IMR-90 (cell line): Measurements from ENCODE around the gene CPNE2. TPM values are rescaled to one million over a fixed set of nuclear protein-coding genes. Genes with fewer than 3 reads are reported as not detected.

Experiments
- ATAC-seq: fragments of 200-7000 bp; cut with Tn5 transposase; 2 replicates; pipeline ENCODE4 v1.9.1; 2020; ENCODE audit warnings: low read depth, mild to moderate bottlenecking, moderate library complexity
- BruUV-seq: library from RNA; stranded (reverse); fragments of 400-500 nt; replicated peaks from 2 replicates; lab custom pipeline; 2021; lab: Mats Ljungman, UMichigan
- CTCF ChIA-PET: fragments of 300-600 bp; formaldehyde crosslinking; extraction: SDS; loops from one replicate; lab custom pipeline; 2021; ENCODE audit warnings: antibody characterized with exemption; lab: Yijun Ruan, JAX
- POLR2A ChIA-PET: fragments of 300-600 bp; sonication (Branson Sonifier 250); formaldehyde crosslinking; loops from one replicate; lab custom pipeline; 2022; ENCODE audit warnings: antibody characterized with exemption; ENCODE audit not compliant: unreplicated experiment; lab: Charles Lee
- DNase-seq: peaks from one replicate; pipeline ENCODE4 v3.0.0; 2013
- H2AFZ ChIP-seq: replicated peaks from 2 replicates; pipeline ENCODE3; 2013; ENCODE audit warnings: low read length, mild to moderate bottlenecking; ENCODE audit not compliant: poor library complexity
- H2AK5ac ChIP-seq: 2 replicates; pipeline ENCODE4 v1.6.1; 2013; ENCODE audit warnings: low read depth, low read length, inconsistent platforms
- H2AK9ac ChIP-seq: replicated peaks from 2 replicates; pipeline ENCODE3; 2013; ENCODE audit warnings: mild to moderate bottlenecking, low read depth, low read length, moderate library complexity; ENCODE audit not compliant: poor library complexity
- H2BK120ac ChIP-seq: 2 replicates; pipeline ENCODE4 v1.6.1; 2013; ENCODE audit warnings: low read depth, low read length, inconsistent platforms
- H2BK15ac ChIP-seq: 3 replicates; pipeline ENCODE4 v1.6.1; 2013; ENCODE audit warnings: low read depth, low read length, inconsistent platforms
- H2BK20ac ChIP-seq: 2 replicates; pipeline ENCODE4 v1.6.1; 2013; ENCODE audit warnings: low read depth, mild to moderate bottlenecking, inconsistent platforms, low read length, moderate library complexity
- H2BK5ac ChIP-seq: 2 replicates; pipeline ENCODE4 v1.6.1; 2013; ENCODE audit warnings: mild to moderate bottlenecking, low read depth, low read length, inconsistent platforms; ENCODE audit not compliant: poor library complexity, severe bottlenecking
- H3K14ac ChIP-seq: replicated peaks from 2 replicates; pipeline ENCODE4 v1.6.1; 2013; ENCODE audit warnings: low read depth, low read length, inconsistent platforms
- H3K18ac ChIP-seq: 2 replicates; pipeline ENCODE4 v1.6.1; 2013; ENCODE audit warnings: low read depth, low read length, control low read depth
- H3K23ac ChIP-seq: 2 replicates; pipeline ENCODE4 v1.6.1; 2013; ENCODE audit warnings: low read depth, low read length, inconsistent platforms
- H3K27ac ChIP-seq: 2 replicates; pipeline ENCODE4 v1.5.1; 2013; ENCODE audit warnings: mild to moderate bottlenecking, control low read depth, low read length; ENCODE audit not compliant: insufficient read depth
- H3K27me3 ChIP-seq: 2 replicates; pipeline ENCODE4 v1.6.1; 2013; ENCODE audit warnings: low read length; ENCODE audit not compliant: control insufficient read depth, insufficient read depth
- H3K36me3 ChIP-seq: 2 replicates; pipeline ENCODE4 v1.6.1; 2013; ENCODE audit warnings: low read length, mixed read lengths; ENCODE audit not compliant: control insufficient read depth, insufficient read depth
- H3K4ac ChIP-seq: 2 replicates; pipeline ENCODE4 v1.6.1; 2013; ENCODE audit warnings: low read depth, low read length, inconsistent platforms
- H3K4me1 ChIP-seq: 2 replicates; pipeline ENCODE4 v1.6.1; 2013; ENCODE audit warnings: low read length, mixed read lengths; ENCODE audit not compliant: control insufficient read depth, insufficient read depth
- H3K4me2 ChIP-seq: 2 replicates; pipeline ENCODE4 v1.6.1; 2013; ENCODE audit warnings: low read depth, mild to moderate bottlenecking, control low read depth, low read length, moderate library complexity
- H3K4me3 ChIP-seq: 2 replicates; pipeline ENCODE4 v1.5.1; 2013; ENCODE audit warnings: low read depth, mild to moderate bottlenecking, control low read depth, low read length, moderate library complexity; ENCODE audit not compliant: insufficient read depth
- H3K56ac ChIP-seq: 2 replicates; pipeline ENCODE4 v1.6.1; 2013; ENCODE audit warnings: low read length, inconsistent platforms; ENCODE audit not compliant: insufficient read depth; ENCODE audit errors: extremely low read depth
- H3K79me1 ChIP-seq, 2 experiments: 2 replicates each; pipeline ENCODE4 v1.6.1; 2013; ENCODE audit warnings: low read length in 2 of 2, inconsistent platforms in 1 of 2, low read depth in 1 of 2
- H3K9ac ChIP-seq: 2 replicates; pipeline ENCODE4 v1.6.1; 2013; ENCODE audit warnings: low read depth, low read length, control low read depth
- H3K9me1 ChIP-seq: 2 replicates; pipeline ENCODE4 v1.6.1; 2013; ENCODE audit warnings: low read length, inconsistent platforms; ENCODE audit not compliant: insufficient read depth
- H3K9me3 ChIP-seq: 2 replicates; pipeline ENCODE4 v1.6.1; 2013; ENCODE audit warnings: low read length; ENCODE audit not compliant: control insufficient read depth, insufficient read depth
- H4K20me1 ChIP-seq: 2 replicates; pipeline ENCODE4 v1.6.1; 2013; ENCODE audit warnings: low read length, inconsistent platforms; ENCODE audit not compliant: insufficient read depth
- H4K5ac ChIP-seq: 2 replicates; pipeline ENCODE4 v1.6.1; 2013; ENCODE audit warnings: mild to moderate bottlenecking, low read depth, low read length, control low read depth
- H4K8ac ChIP-seq, 2 experiments: 2 replicates each; pipeline ENCODE4 v1.6.1; 2013; ENCODE audit warnings: low read depth in 2 of 2, low read length in 2 of 2, control low read depth in 1 of 2, inconsistent platforms in 1 of 2
- H4K91ac ChIP-seq: 2 replicates; pipeline ENCODE4 v1.6.1; 2013; ENCODE audit warnings: low read depth, low read length, inconsistent platforms; ENCODE audit not compliant: insufficient read depth
- BHLHE40 ChIP-seq: fragments of 150-350 bp; IDR thresholded peaks from 2 replicates; pipeline ENCODE4 v1.6.1; 2016; ENCODE audit warnings: mild to moderate bottlenecking, low read depth, low read length
- CEBPB ChIP-seq: IDR thresholded peaks from 2 replicates; pipeline ENCODE4 v1.6.1; 2012; ENCODE audit warnings: low read depth, low read length, improper control_type of control experiment
- FOS ChIP-seq: fragments of 150-350 bp; IDR thresholded peaks from 2 replicates; pipeline ENCODE4 v1.6.1; 2016; ENCODE audit warnings: low read depth, low read length
- MAZ ChIP-seq: IDR thresholded peaks from 2 replicates; pipeline ENCODE4 v1.6.1; 2012; ENCODE audit warnings: low read depth, mild to moderate bottlenecking, low read length, improper control_type of control experiment, moderate library complexity, borderline replicate concordance
- NFE2L2 ChIP-seq: fragments of 150-350 bp; IDR thresholded peaks from 2 replicates; pipeline ENCODE4 v1.6.1; 2016; ENCODE audit warnings: low read depth, mild to moderate bottlenecking, low read length
- POLR2A ChIP-seq: IDR thresholded peaks from 2 replicates; pipeline ENCODE4 v1.6.1; 2012; ENCODE audit warnings: mild to moderate bottlenecking, low read depth, low read length
- RAD21 ChIP-seq: IDR thresholded peaks from 2 replicates; pipeline ENCODE4 v1.6.1; 2012; ENCODE audit warnings: low read length, improper control_type of control experiment
- RFX5 ChIP-seq: IDR thresholded peaks from 2 replicates; pipeline ENCODE4 v1.8.0; 2012; ENCODE audit warnings: low read depth, mild to moderate bottlenecking, low read length, moderate library complexity
- SMC3 ChIP-seq: fragments of 150-350 bp; IDR thresholded peaks from 2 replicates; pipeline ENCODE4 v1.6.1; 2016; ENCODE audit warnings: low read depth, mild to moderate bottlenecking, antibody characterized with exemption, low read length, moderate library complexity
- WGBS, 2 experiments: methylation state at CpG; one replicate each; pipeline versions ENCODE4 v1.1.5 to v1.1.7; 2013; ENCODE audit warnings: missing lambda C conversion rate in 2 of 2; ENCODE audit not compliant: insufficient read length in 1 of 2; ENCODE audit errors: extremely low coverage in 2 of 2; 5-methylcytosine and 5-hydroxymethylcytosine counted together
- dilution Hi-C: fragments of 300-500 bp; cut with HindIII; formaldehyde crosslinking; loops from one replicate; pipeline ENCODE4 v1.14.3; 2018; ENCODE audit warnings: low sequenced_read_pairs; ENCODE audit not compliant: unreplicated experiment
- in situ Hi-C: fragments of 300-500 bp; cut with MboI; formaldehyde crosslinking; loops from 3 replicates; pipeline ENCODE4 v1.14.3; 2019; ENCODE audit warnings: low sequenced_read_pairs, inconsistent platforms, mixed read lengths
- intact Hi-C: fragments of 100-400 bp; cut with micrococcal nuclease; formaldehyde crosslinking; loops from 2 replicates; pipeline ENCODE4 v1.10.0; 2022
- polyA plus RNA-seq, 3 experiments: library from polyadenylated mRNA; depleted of rRNA; stranded (reverse); fragments of >200 nt; gene quantifications; 2 replicates each; pipeline ENCODE4 v1.2.3, GENCODE V29; 2012; ENCODE audit warnings: low replicate concordance in 1 of 3
- total RNA-seq: library from RNA; depleted of rRNA; stranded (reverse); fragments of >200 nt; gene quantifications from 2 replicates; pipeline ENCODE4 v1.2.3, GENCODE V29; 2012
- TF ChIP-seq, protein P1 (sequence below): fragments of 150-350 bp; IDR thresholded peaks from 2 replicates; pipeline ENCODE4 v1.6.1; 2016; ENCODE audit warnings: low read depth, mild to moderate bottlenecking, low read length, moderate library complexity, borderline replicate concordance
- TF ChIP-seq, protein P2 (sequence below): conservative IDR thresholded peaks from 2 replicates; pipeline ENCODE4 v1.5.1; 2012; ENCODE audit warnings: mild to moderate bottlenecking, low read depth, low read length, improper control_type of control experiment
- TF ChIP-seq, protein P3 (sequence below): fragments of 150-350 bp; IDR thresholded peaks from 2 replicates; pipeline ENCODE4 v1.6.1; 2017; ENCODE audit warnings: mild to moderate bottlenecking, antibody characterized with exemption, low read length, low read depth

The CPNE2 gene
- total and polyA plus RNA-seq, 2 of the 4 experiments (the other 2 are of a cell fraction) = 15.4 to 48.0 TPM

DNA sequence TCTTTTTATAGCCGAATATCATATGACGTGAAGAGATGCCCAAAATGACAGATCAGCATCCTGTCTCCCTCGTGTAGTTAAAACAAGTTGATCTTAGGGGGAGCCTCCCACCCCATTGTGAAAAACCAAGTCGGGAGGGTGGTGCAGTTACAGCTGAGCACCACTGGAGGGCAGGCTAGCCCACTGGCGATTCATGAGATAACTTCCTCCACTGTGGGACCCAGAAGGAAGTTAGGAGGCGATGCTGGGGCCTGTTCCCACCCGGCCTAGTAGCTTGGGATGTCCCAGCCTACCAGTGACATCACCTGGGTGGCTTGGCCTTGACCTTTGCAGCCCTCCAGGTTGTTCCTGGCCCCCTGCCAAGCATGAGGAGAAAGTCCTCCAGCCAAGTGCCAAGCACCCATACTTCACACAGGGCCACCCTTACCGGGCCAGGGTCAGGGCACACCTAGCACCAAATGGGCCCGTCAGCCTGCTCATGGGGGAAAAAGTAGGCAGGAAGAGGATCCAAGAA is 8.1 kb upstream of the CPNE2 start (continued):
- TF ChIP-seq, protein P1, sequence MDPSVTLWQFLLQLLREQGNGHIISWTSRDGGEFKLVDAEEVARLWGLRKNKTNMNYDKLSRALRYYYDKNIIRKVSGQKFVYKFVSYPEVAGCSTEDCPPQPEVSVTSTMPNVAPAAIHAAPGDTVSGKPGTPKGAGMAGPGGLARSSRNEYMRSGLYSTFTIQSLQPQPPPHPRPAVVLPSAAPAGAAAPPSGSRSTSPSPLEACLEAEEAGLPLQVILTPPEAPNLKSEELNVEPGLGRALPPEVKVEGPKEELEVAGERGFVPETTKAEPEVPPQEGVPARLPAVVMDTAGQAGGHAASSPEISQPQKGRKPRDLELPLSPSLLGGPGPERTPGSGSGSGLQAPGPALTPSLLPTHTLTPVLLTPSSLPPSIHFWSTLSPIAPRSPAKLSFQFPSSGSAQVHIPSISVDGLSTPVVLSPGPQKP = no peak

DNA sequence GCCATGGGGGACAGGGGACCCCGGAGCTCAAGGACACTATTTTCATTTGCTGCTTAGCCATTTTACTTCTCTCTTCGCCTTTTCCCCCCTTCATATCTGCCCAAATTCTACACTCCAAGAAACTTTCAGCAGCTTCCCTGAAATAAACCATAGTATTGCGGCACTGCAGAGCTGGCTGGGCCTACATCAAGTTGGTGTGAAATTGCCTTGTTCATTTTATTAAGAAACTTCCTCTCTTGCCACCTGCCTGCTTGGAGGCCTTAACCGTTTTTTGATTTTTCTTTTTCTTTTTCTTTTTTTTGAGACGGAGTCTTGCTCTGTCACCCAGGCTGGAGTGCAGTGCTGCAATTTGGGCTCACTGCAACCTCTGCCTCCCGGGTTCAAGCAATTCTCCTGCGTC is 7.4 kb upstream of the CPNE2 start:
- ChIA-PET POLR2A (no interaction called here), CTCF (interaction anchor here (0.6 to 1.3 kb wide), 5 partner anchors 10 to 332 kb away, joined by 3 to 5 read pairs (median 4); no protein-coding TSS in a partner anchor)
- no peak overlapping the region for H2AK5ac ChIP-seq
- H3K14ac ChIP-seq = no peak overlapping the region
- H2BK120ac ChIP-seq = no peak overlapping the region
- no peaks in the 10 kb centered on the region for H3K4me1 ChIP-seq
- intact Hi-C loops = loop anchor here (1.0 to 5.0 kb wide), 4 partner anchors 83 to 332 kb away; partner anchors contain the start of gene ARL2BP
- H3K4ac ChIP-seq = no peak overlapping the region
- H3K79me1 ChIP-seq = no peaks in the 10 kb centered on the region
- H3K4me2 ChIP-seq = no peak overlapping the region
- no peaks in the 10 kb centered on the region for H3K9me3 ChIP-seq
- no peak for ATAC-seq
- no peak overlapping the region for H4K5ac ChIP-seq
- no peak overlapping the region for H4K8ac ChIP-seq
- H4K20me1 ChIP-seq = no peaks in the 10 kb centered on the region
- H3K23ac ChIP-seq = no peak overlapping the region
- peaks cover 3% of the 10 kb centered on the region; the same call in 1 of the 2 replicates for H3K36me3 ChIP-seq
- H3K9ac ChIP-seq = no peak overlapping the region
- H3K9me1 ChIP-seq = no peaks in the 10 kb centered on the region
- BruUV-seq = no TSS peak
- H4K91ac ChIP-seq = no peak overlapping the region
- H3K56ac ChIP-seq = no peak overlapping the region
- no peak overlapping the region for H3K4me3 ChIP-seq
- H3K27me3 ChIP-seq = peaks cover 9% of the 10 kb centered on the region; the same call in 1 of the 2 replicates
- no peak overlapping the region for H2BK15ac ChIP-seq
- no peak overlapping the region for H2BK20ac ChIP-seq
- no peak overlapping the region for H2AFZ ChIP-seq
- dilution Hi-C loops = no loop called here
- no peak overlapping the region for H3K27ac ChIP-seq
- in situ Hi-C loops = loop anchor here (5.0 to 10.0 kb wide), 3 partner anchors 82 to 330 kb away; no protein-coding TSS in a partner anchor
- H3K18ac ChIP-seq = no peak overlapping the region
- DNase-seq = no peak
- H2BK5ac ChIP-seq = no peak overlapping the region
- no peak overlapping the region for H2AK9ac ChIP-seq
- WGBS, 2 experiments = 70% methylated on average over 3 of the region's 7 CpGs; no CpG with 5 or more reads in 1 of the 2 experiments
- TF ChIP-seq RAD21 = no peak
- TF ChIP-seq, protein P1 = no peak
- TF ChIP-seq, protein P2, sequence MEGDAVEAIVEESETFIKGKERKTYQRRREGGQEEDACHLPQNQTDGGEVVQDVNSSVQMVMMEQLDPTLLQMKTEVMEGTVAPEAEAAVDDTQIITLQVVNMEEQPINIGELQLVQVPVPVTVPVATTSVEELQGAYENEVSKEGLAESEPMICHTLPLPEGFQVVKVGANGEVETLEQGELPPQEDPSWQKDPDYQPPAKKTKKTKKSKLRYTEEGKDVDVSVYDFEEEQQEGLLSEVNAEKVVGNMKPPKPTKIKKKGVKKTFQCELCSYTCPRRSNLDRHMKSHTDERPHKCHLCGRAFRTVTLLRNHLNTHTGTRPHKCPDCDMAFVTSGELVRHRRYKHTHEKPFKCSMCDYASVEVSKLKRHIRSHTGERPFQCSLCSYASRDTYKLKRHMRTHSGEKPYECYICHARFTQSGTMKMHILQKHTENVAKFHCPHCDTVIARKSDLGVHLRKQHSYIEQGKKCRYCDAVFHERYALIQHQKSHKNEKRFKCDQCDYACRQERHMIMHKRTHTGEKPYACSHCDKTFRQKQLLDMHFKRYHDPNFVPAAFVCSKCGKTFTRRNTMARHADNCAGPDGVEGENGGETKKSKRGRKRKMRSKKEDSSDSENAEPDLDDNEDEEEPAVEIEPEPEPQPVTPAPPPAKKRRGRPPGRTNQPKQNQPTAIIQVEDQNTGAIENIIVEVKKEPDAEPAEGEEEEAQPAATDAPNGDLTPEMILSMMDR = no peak
- TF ChIP-seq POLR2A = no peak
- TF ChIP-seq NFE2L2 = no peak
- no peak for TF ChIP-seq FOS
- no peak for TF ChIP-seq RFX5
- TF ChIP-seq SMC3 = no peak
- TF ChIP-seq BHLHE40 = no peak
- no peak for TF ChIP-seq MAZ
- no peak for TF ChIP-seq CEBPB
- TF ChIP-seq, protein P3, sequence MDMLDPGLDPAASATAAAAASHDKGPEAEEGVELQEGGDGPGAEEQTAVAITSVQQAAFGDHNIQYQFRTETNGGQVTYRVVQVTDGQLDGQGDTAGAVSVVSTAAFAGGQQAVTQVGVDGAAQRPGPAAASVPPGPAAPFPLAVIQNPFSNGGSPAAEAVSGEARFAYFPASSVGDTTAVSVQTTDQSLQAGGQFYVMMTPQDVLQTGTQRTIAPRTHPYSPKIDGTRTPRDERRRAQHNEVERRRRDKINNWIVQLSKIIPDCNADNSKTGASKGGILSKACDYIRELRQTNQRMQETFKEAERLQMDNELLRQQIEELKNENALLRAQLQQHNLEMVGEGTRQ = no peak
